Smooth muscle cell (in vitro differentiated cells): ENCODE measurements around the gene WNT1. TPM values are rescaled to one million over a fixed set of nuclear protein-coding genes. Genes with fewer than 3 reads are reported as not detected.

Source experiments
- DNase-seq: peaks from one replicate; lab custom pipeline; 2025; ENCODE audit not compliant: unreplicated experiment; lab: John Stamatoyannopoulos, UW
- H2AFZ ChIP-seq: fragments of 200-600 bp; sonication (generic); 2 replicates; pipeline ENCODE4 v1.6.0; 2016; ENCODE audit warnings: antibody characterized with exemption, low read depth, mild to moderate bottlenecking
- H3F3A ChIP-seq: fragments of 200-600 bp; sonication (generic); 2 replicates; pipeline ENCODE4 v1.6.0; 2017; ENCODE audit warnings: antibody characterized with exemption, low read depth
- H3K27ac ChIP-seq: fragments of 200-600 bp; sonication (generic); 2 replicates; pipeline ENCODE4 v1.5.1; 2016; ENCODE audit warnings: low read depth, mild to moderate bottlenecking
- H3K27me3 ChIP-seq: fragments of 200-600 bp; sonication (generic); 2 replicates; pipeline ENCODE4 v1.6.1; 2016; ENCODE audit warnings: low read depth, mild to moderate bottlenecking
- H3K36me3 ChIP-seq: fragments of 200-600 bp; sonication (generic); 2 replicates; pipeline ENCODE4 v1.5.1; 2016; ENCODE audit warnings: low read depth
- H3K4me1 ChIP-seq: fragments of 200-600 bp; sonication (generic); 2 replicates; pipeline ENCODE4 v1.5.1; 2016; ENCODE audit warnings: low read depth
- H3K4me2 ChIP-seq: fragments of 200-600 bp; sonication (generic); 2 replicates; pipeline ENCODE4 v1.6.0; 2016; ENCODE audit warnings: mild to moderate bottlenecking
- H3K4me3 ChIP-seq: fragments of 200-600 bp; sonication (generic); 2 replicates; pipeline ENCODE4 v1.5.1; 2016; ENCODE audit warnings: mild to moderate bottlenecking
- H3K79me2 ChIP-seq: fragments of 200-600 bp; sonication (generic); 2 replicates; pipeline ENCODE4 v1.6.0; 2016; ENCODE audit warnings: low read depth, mild to moderate bottlenecking
- H3K9ac ChIP-seq: fragments of 200-600 bp; sonication (generic); 2 replicates; pipeline ENCODE4 v1.6.0; 2016; ENCODE audit warnings: low read depth
- H3K9me3 ChIP-seq: fragments of 200-600 bp; sonication (generic); replicated peaks from 2 replicates; pipeline ENCODE4 v1.5.1; 2016; ENCODE audit warnings: low read depth
- H4K20me1 ChIP-seq: fragments of 200-600 bp; sonication (generic); 2 replicates; pipeline ENCODE4 v1.6.0; 2016; ENCODE audit warnings: low read depth
- WGBS: methylation state at CpG from one replicate; pipeline ENCODE4 v1.1.7; 2016; ENCODE audit warnings: low lambda C conversion rate; 5-methylcytosine and 5-hydroxymethylcytosine counted together
- polyA plus RNA-seq: library from polyadenylated mRNA; unstranded; fragments of >200 nt; fragmentation: Nextera tagmentation; extraction: Ambion mirVana; gene quantifications from 2 replicates; pipeline ENCODE4 v1.2.1, GENCODE V29; 2016
- small RNA-seq: library from RNA; depleted of rRNA; stranded (forward); fragments of <200 nt; gene quantifications from one replicate; pipeline ENCODE3, GENCODE V24; 2014
- total RNA-seq: library from RNA; depleted of rRNA; stranded (reverse); fragments of >200 nt; gene quantifications from 2 replicates; pipeline ENCODE4 v1.2.3, GENCODE V29; 2014
- TF ChIP-seq, protein P1 (sequence below): fragments of 200-600 bp; sonication (generic); IDR thresholded peaks from 2 replicates; pipeline ENCODE4 v1.5.1; 2017; ENCODE audit warnings: borderline replicate concordance, mild to moderate bottlenecking, antibody characterized with exemption; ENCODE audit not compliant: insufficient read depth, poor library complexity, severe bottlenecking

Gene WNT1
- total and polyA plus RNA-seq, 2 experiments from 2014 or later = not detected

DNA sequence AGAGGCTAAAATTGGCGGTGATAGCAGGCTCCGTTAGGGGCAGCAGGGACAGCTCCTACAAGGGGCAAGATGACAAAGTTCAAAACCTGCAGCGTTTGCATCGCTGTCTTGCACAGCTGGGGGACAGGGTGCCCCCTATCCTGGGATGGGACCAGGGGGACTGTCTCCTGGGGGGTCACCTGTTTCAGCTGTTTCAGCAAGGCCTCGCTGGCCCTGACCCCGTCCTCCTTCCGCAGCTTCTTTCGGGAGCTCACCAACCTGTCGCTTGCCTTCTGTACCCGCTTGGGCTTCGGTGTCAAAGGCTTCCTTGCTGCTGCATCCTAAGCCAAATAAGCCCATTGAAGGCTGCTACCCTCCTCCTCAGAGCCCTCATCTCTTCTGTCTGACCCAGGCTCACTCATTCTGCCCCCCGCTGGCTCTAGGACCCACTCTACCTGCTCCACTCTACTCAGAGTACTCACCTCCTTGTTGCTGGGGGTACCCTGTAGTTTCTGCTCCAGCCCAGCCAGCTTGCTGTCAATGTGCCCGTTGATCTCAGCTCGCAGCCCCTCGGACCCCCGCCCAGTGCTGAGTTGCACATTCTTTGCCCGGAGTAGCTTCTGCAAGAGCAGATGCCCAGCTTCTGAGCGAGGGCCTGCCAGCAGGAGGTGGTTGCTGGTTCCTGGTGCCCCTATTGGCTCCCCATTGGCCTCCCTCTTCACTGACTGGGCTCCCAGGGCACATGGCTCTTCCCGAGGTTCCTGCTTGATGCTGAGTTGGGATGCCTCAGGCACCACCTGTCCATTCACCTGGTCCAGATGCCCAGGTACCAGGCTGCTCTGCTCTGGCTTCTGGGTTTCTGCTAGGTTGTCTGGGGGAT is 52.8 kb downstream of the WNT1 start:
- Histone ChIP-seq H3K4me2 (no peak overlapping the region), H3K4me1 (no peaks in the 10 kb centered on the region), H3K79me2 (no peaks in the 10 kb centered on the region), H3K9ac (no peak overlapping the region), H3K36me3 (peaks cover 8% of the 10 kb centered on the region), H3K27me3 (no peaks in the 10 kb centered on the region), H3K27ac (no peak overlapping the region), H3F3A (no peaks in the 10 kb centered on the region), H3K4me3 (no peak overlapping the region), H4K20me1 (peaks cover 25% of the 10 kb centered on the region), H3K9me3 (no peaks in the 10 kb centered on the region), H2AFZ (no peak overlapping the region)
- WGBS = 99% methylated on average over 19 of the region's 19 CpGs
- DNase-seq = no peak
- TF ChIP-seq, protein P1, sequence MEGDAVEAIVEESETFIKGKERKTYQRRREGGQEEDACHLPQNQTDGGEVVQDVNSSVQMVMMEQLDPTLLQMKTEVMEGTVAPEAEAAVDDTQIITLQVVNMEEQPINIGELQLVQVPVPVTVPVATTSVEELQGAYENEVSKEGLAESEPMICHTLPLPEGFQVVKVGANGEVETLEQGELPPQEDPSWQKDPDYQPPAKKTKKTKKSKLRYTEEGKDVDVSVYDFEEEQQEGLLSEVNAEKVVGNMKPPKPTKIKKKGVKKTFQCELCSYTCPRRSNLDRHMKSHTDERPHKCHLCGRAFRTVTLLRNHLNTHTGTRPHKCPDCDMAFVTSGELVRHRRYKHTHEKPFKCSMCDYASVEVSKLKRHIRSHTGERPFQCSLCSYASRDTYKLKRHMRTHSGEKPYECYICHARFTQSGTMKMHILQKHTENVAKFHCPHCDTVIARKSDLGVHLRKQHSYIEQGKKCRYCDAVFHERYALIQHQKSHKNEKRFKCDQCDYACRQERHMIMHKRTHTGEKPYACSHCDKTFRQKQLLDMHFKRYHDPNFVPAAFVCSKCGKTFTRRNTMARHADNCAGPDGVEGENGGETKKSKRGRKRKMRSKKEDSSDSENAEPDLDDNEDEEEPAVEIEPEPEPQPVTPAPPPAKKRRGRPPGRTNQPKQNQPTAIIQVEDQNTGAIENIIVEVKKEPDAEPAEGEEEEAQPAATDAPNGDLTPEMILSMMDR = no peak

DNA sequence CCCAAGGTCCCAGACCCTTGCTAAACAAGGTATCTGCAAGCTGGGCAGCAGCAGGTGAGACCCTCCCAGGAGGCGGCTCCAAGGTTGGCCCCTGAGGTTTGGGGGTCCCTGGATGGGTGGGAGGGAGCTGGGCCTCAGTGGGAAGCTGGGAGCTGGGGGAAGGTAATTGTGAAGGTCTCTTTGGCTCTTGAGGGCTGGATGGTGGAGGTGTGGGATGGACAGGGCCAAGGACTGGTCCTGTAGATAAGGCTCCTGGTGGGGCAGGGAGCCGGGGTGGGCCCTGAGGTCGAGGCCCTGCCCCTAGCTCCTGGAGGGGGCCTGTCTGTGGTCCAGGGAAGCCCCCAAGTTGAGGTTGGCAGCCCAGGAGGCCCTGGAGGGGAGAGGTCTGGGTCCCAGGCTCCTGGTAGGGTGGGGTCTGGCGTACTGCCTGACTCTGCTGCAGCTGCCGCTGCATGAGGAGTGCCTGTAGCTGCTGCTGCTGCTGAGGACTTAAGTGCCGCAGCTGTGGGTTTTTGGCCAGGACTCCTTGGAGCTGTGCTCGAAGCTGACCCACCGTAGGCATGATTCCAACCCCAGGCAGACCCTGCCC is 53.5 kb downstream of the WNT1 start:
- H3K27ac ChIP-seq = no peak overlapping the region
- DNase-seq = no peak
- peaks cover 3% of the 10 kb centered on the region for H3K79me2 ChIP-seq
- H3K9ac ChIP-seq = no peak overlapping the region
- H2AFZ ChIP-seq = no peak overlapping the region
- H3K36me3 ChIP-seq = peaks cover 8% of the 10 kb centered on the region
- 99% methylated on average over 8 of the region's 8 CpGs for WGBS
- TF ChIP-seq, protein P1 = no peak
- no peaks in the 10 kb centered on the region for H3K27me3 ChIP-seq
- peaks cover 27% of the 10 kb centered on the region for H4K20me1 ChIP-seq
- no peaks in the 10 kb centered on the region for H3F3A ChIP-seq
- no peaks in the 10 kb centered on the region for H3K4me1 ChIP-seq
- no peak overlapping the region for H3K4me2 ChIP-seq
- H3K4me3 ChIP-seq = no peak overlapping the region
- H3K9me3 ChIP-seq = no peaks in the 10 kb centered on the region

Small RNAs within 50 kb of the gene (small RNA-seq; reads per million reads assigned to genes)
- not detected for gene RNU6-940P

Other genes starting within 250 kb of the WNT1 start
- 23.4 and 31.0 TPM in 2 replicates for gene ADCY6, start 189.2 kb upstream of the WNT1 start, total RNA-seq
- gene ADCY6, start 189.2 kb upstream of the WNT1 start, polyA plus RNA-seq = 18.8 and 21.5 TPM in 2 replicates
- gene CACNB3, start 159.8 kb upstream of the WNT1 start, total RNA-seq = 16.7 and 18.5 TPM in 2 replicates
- gene CACNB3, start 159.8 kb upstream of the WNT1 start, polyA plus RNA-seq = 21.7 and 33.4 TPM in 2 replicates
- gene DDX23, start 126.2 kb upstream of the WNT1 start, total RNA-seq = 51.7 and 68.9 TPM in 2 replicates
- gene DDX23, start 126.2 kb upstream of the WNT1 start, polyA plus RNA-seq = 41.6 and 44.9 TPM in 2 replicates
- gene RND1, start 112.5 kb upstream of the WNT1 start, total RNA-seq = 0.13 TPM in 1 of 2 replicates, not detected in the other
- gene RND1, start 112.5 kb upstream of the WNT1 start, polyA plus RNA-seq = 0.50 and 1.6 TPM in 2 replicates
- 36.1 and 55.7 TPM in 2 replicates for gene FKBP11, start 52.8 kb upstream of the WNT1 start, total RNA-seq
- gene FKBP11, start 52.8 kb upstream of the WNT1 start, polyA plus RNA-seq = 190 and 217 TPM in 2 replicates
- gene ARF3, start 20.8 kb upstream of the WNT1 start, total RNA-seq = 57.0 and 59.9 TPM in 2 replicates
- gene ARF3, start 20.8 kb upstream of the WNT1 start, polyA plus RNA-seq = 53.3 and 67.7 TPM in 2 replicates
- 0.13 and 0.49 TPM in 2 replicates for gene WNT10B, start 6.6 kb upstream of the WNT1 start, total RNA-seq
- 0.14 and 1.2 TPM in 2 replicates for gene WNT10B, start 6.6 kb upstream of the WNT1 start, polyA plus RNA-seq
- 0.13 and 1.8 TPM in 2 replicates for gene DDN, start 21.1 kb downstream of the WNT1 start, total RNA-seq
- 0.03 and 1.2 TPM in 2 replicates for gene DDN, start 21.1 kb downstream of the WNT1 start, polyA plus RNA-seq
- gene PRKAG1, start 40.5 kb downstream of the WNT1 start, total RNA-seq = 61.5 and 62.6 TPM in 2 replicates
- 39.4 and 42.5 TPM in 2 replicates for gene PRKAG1, start 40.5 kb downstream of the WNT1 start, polyA plus RNA-seq
- 22.8 and 25.9 TPM in 2 replicates for gene KMT2D, start 82.5 kb downstream of the WNT1 start, total RNA-seq
- gene KMT2D, start 82.5 kb downstream of the WNT1 start, polyA plus RNA-seq = 24.6 and 37.2 TPM in 2 replicates
- 0.76 and 1.3 TPM in 2 replicates for gene RHEBL1, start 91.7 kb downstream of the WNT1 start, total RNA-seq
- 2.1 TPM in 2 replicates for gene RHEBL1, start 91.7 kb downstream of the WNT1 start, polyA plus RNA-seq
- 0.04 TPM in 1 of 2 replicates, not detected in the other for gene DHH, start 116.5 kb downstream of the WNT1 start, total RNA-seq
- not detected in 2 replicates for gene DHH, start 116.5 kb downstream of the WNT1 start, polyA plus RNA-seq
- gene LMBR1L, start 132.5 kb downstream of the WNT1 start, total RNA-seq = 32.4 and 57.3 TPM in 2 replicates
- gene LMBR1L, start 132.5 kb downstream of the WNT1 start, polyA plus RNA-seq = 49.5 and 61.8 TPM in 2 replicates
- gene TUBA1B, start 153.1 kb downstream of the WNT1 start, total RNA-seq = 1,427 and 1,487 TPM in 2 replicates
- gene TUBA1B, start 153.1 kb downstream of the WNT1 start, polyA plus RNA-seq = 1,057 and 1,405 TPM in 2 replicates
- 1,161 and 1,305 TPM in 2 replicates for gene TUBA1A, start 210.8 kb downstream of the WNT1 start, total RNA-seq
- gene TUBA1A, start 210.8 kb downstream of the WNT1 start, polyA plus RNA-seq = 981 and 1,375 TPM in 2 replicates